IPS-18c (cell line): ENCODE data around the gene ZP1.

Experiments used
- H3K4me3 ChIP-seq: 2 replicates; pipeline ENCODE4 v1.7.0; 2013; ENCODE audit warnings: low read depth, mild to moderate bottlenecking, low read length, moderate library complexity; ENCODE audit not compliant: insufficient read depth
- H3K9me3 ChIP-seq: one replicate; pipeline ENCODE4 v1.6.1; 2013; ENCODE audit warnings: mild to moderate bottlenecking, low read length, moderate library complexity; ENCODE audit not compliant: control insufficient read depth, insufficient read depth

Gene ZP1

DNA sequence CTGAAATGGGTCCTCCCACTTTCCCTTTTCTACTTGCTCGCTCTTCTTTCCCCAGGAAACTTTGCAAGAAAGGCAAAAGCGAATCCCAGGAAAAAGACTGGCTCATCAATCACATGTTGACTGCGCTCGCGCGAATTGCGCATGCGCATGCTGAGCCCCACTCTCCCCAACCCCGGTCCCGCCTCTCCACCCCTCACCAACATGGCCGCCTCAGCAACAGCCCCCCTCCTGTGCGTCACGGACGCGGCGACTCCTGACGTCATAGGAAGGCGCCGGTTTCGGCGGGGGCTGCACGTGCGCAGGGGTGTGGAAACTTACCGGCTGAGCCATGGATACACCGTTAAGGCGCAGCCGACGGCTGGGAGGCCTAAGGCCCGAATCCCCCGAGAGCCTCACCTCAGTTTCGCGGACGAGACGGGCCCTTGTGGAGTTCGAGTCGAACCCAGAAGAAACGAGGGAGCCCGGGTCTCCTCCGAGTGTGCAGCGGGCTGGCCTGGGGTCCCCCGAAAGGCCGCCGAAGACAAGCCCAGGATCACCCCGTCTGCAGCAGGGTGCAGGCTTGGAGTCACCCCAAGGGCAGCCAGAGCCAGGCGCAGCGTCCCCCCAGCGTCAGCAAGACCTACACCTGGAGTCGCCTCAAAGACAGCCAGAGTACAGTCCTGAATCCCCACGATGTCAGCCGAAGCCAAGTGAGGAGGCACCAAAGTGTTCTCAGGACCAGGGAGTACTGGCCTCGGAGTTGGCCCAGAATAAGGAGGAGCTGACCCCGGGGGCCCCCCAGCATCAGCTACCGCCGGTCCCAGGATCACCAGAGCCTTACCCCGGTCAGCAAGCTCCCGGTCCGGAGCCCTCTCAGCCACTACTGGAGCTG is 25.3 kb upstream of the ZP1 start, which contains the start of gene CCDC86:
Gene CCDC86, plus strand, starts transcription at position 317 of the 871 bp plus-strand sequence. Its CDS starts 12 bp downstream, at position 329.
- H3K4me3 ChIP-seq: peak within 1 kb of the TSS; percentile 89
- peaks cover 2% of the 10 kb centered on the region for H3K9me3 ChIP-seq

DNA sequence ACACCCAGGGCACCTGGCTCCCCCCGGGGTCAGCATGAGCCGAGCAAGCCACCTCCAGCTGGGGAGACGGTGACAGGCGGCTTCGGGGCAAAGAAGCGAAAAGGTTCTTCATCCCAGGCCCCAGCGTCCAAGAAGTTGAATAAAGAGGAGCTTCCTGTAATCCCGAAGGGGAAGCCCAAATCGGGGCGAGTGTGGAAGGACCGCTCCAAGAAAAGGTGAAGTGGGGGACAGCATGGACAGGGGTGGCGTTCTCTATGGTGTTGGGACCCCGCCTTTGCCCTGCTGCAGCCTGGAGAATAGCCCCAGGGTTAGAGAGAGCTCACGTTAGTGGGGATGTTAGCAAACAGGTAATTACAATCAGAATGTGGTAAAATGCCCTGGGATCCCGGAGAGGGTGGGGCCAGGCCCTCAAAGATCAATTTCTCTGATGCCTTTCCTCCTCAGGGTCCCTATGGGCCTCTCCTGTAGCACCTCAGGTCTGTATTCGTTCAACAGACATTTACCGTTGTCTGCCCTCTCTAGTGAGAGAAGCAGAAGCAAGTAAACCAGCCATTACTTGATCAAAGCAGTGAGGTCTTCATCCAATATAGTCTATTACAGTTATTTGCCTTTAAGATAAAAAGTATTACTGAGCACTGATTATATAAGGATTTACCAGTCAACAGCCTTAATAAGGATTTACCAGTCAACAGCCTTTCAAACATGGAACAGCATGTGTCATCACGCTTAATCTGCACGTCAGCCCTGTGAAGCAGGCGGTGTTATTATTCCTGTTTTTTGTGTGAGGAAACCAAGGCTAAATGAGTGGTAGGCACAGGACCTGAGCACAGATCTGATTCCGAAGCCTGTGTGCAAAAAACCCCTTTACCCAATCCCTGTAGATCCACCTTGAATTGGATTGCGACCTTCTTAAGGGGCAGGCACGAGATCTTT is 24.4 kb upstream of the ZP1 start:
- peak overlapping the region; percentile 89 for H3K4me3 ChIP-seq

DNA sequence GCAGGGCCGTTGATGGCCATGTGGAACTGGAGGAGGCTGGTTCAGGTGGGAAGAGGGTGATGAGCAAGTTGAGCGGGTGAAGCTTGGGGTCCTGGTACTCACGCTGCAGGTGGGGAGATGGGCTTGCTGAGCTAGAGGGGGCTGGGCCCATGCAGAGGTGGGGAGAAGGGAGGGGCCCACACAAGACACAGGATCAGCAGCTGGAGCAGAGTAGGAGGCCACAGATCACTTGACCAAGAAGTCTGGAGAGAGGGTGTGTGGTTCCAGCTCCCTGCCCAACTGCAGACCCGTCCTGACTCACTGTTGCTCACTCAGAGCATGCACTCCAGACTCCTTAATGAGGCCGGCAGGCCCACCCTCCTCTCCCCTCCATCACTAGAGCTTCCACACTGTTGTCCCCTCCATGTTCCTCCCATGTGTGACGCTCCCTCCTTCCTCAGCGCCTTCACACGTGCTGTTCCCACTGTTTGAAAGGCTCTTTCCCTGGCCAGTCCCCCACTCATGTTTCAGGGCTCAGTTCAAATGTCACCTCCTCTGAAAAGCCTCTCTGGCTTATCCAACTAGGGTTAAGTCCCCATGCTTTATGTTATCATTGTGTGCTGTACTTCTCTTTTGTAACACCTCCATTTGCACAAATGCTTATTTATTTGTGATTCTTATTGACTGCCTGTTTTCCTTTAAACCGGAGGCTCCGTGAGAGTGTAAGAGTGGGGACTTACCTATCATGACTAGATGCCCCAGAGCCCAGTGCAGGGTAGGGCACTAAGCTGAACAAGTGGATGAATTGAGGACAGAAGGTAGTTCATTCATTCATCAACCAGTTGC is 23.1 kb upstream of the ZP1 start:
- H3K4me3 ChIP-seq: no peak overlapping the region
- no peaks in the 10 kb centered on the region for H3K9me3 ChIP-seq

More for the DNA sequence above, 24.4 kb upstream of the ZP1 start:
- no peaks in the 10 kb centered on the region for H3K9me3 ChIP-seq

DNA sequence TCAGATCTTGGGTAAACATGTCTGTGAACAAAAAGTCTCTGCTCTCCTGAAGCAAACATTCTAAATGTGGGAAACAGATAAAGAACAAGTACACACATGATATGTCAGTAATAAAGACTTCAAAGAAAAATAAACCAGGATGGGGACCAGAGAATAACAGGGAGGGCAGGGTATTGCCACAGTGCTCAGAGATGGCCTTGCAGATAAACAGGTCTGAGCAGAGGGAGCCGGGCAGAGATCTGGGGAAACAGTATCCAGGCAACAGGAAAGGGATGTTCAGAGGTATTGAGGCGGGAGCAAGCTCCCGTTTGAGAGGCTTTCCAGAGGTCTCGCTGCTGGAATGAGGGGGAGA is 22.5 kb upstream of the ZP1 start:
- no peaks in the 10 kb centered on the region for H3K9me3 ChIP-seq
- no peak overlapping the region for H3K4me3 ChIP-seq

DNA sequence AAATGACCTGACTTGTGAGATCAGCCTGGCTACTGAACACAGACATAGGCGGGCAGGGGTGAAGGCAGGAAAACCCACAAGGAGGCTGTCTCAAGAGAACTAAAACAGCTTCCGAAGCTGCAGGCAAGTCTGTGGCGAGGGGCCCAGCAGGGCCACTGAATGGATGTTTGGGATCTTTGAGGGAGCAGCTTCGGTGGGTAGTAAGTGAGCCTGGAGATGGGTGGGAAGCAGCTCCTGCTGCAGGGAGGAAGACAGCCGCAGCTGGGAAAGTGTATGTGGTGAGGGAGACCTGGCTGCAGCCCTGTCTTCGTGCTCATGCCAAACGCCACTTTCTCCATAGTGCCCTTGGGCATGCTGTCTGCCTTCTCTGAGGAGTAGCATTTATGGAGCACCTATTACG is 22.0 kb upstream of the ZP1 start:
- no peak overlapping the region for H3K4me3 ChIP-seq

DNA sequence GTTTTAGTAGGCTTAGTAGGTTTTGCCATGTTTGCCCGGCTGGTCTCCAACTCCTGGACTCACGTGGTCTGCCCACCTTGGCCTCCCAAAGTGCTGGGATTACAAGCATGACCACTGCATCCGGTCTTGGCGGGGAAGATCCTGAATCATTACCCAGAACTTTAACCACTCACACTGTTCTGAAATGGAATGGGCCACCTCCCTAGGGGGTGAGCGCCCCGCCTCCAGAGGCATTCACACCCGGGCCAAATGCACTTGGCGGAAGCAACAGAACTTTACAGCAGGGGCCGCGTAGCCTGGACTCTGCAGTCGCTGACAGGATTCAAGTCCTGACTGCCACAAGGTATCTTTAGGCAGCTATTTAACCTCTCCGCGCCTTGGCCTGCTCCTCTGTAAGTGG is 20.1 kb upstream of the ZP1 start:
- Histone ChIP-seq H3K4me3 (no peak overlapping the region), H3K9me3 (no peaks in the 10 kb centered on the region)

More for the DNA sequence above, 22.0 kb upstream of the ZP1 start:
- no peaks in the 10 kb centered on the region for H3K9me3 ChIP-seq

DNA sequence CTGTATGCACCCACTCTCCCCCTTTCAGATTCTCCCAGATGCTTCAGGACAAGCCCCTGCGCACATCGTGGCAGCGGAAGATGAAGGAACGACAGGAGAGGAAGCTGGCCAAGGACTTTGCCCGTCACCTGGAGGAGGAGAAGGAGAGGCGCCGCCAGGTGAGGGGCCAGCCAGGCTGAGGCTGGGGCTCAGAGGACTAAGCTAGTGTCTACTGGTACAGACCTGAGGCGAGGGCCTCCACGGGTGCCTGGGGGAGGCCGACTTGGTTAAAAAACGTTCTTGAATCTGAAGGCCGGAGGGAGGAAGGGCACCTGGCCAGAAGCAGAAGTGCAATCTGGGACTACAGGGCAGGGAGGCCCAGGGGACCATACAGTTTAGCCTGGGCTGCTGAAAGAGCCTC is 19.4 kb upstream of the ZP1 start:
- no peak overlapping the region for H3K4me3 ChIP-seq
- peaks cover 3% of the 10 kb centered on the region for H3K9me3 ChIP-seq

DNA sequence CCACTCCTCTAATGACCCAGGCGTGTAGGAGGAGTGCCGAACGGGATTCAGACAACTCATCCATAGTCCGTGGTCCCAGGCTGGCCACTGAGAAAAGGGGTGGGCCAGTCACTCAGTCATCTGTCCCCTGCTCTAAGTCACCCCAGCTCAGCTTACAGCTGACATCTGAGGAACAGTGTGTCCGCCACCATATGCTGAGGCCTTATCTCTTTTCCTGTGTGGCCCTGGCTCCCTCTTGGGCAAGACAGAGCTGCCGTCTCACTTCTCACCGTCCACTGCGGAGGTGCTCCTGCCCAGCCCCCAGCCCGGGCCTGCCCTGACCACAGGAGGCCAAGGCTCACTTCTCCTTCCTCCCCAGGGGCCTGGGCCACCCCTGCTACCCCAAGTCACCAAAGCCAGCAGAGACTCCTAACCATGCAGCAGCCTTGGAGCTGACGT is 18.6 kb upstream of the ZP1 start:
- Histone ChIP-seq H3K9me3 (peaks cover 3% of the 10 kb centered on the region), H3K4me3 (no peak overlapping the region)

DNA sequence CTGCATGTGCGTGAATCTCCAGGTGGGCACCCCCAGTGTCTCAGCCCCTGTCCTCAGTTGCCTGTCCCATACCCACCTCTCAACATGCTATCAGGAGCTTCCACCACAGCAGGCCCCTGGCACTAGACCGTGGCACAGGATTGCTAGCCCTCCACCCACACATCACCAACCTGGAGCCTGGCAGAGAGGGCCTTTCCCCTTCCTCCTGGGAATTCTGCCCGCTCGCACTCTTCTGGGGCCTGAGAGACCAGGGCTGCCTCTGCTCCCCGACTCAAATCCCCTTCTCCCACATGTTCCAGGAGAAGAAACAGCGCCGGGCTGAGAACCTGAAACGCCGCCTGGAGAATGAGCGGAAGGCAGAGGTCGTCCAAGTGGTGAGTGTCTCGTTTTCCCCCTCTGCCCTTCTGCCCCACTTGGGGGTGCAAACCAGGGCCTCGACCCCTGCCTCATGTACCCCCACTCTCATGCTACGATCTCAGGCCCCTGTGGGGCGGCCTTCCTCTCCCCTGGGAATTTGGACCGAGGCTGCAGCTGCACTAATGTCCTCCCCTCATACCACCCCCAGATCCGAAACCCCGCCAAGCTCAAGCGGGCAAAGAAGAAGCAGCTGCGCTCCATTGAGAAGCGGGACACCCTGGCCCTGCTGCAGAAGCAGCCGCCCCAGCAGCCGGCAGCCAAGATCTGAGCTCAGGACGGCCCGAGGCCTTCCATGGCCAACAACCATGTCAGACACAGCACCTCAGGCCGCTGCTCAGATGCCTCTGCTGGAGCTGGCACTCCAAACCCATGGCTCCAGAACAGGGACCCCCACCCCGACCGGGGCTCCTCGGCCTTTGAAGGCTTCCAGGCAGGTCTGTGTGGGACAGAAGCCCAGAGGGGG is 17.5 kb upstream of the ZP1 start:
- no peak overlapping the region for H3K4me3 ChIP-seq
- peaks cover 3% of the 10 kb centered on the region for H3K9me3 ChIP-seq

DNA sequence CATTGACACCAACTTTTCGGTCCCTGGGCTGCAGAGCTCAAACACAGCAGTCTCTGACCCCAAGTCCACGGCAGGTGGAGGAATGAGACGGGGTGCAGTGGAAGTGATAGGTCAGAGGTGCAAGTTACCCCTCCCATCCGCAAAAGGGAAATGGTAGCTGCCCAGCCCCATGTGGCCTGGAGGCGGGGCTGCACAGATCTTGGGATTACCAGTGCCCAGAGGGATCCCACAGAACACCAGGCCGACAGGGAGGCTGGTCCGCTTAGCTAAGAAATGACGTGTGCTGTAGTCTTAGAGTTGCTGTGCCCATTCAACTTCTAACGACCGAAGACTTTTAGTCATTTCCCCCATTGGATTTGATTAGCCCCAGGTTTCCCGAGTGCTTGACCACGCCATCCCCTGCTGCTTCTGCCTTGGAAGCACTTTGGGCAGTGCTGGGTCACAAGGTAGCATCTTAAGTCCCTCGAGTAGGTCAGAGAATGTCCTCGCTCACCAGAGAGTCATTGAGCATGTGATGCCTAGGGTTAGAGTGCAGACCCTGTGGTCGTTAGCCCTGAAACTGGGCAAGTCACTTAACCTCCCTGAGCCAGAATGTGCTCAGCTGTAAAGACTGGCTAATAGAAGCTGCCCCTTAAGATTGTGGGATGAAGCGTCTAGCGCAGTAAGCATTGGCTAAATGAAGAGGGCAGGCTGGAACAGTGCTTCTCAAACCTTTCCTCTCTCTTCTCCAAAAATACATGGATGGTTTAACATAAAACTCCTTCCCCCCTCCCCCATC is 15.8 kb upstream of the ZP1 start:
- Histone ChIP-seq H3K9me3 (peaks cover 3% of the 10 kb centered on the region), H3K4me3 (no peak overlapping the region; the same call in 1 of the 2 replicates)

DNA sequence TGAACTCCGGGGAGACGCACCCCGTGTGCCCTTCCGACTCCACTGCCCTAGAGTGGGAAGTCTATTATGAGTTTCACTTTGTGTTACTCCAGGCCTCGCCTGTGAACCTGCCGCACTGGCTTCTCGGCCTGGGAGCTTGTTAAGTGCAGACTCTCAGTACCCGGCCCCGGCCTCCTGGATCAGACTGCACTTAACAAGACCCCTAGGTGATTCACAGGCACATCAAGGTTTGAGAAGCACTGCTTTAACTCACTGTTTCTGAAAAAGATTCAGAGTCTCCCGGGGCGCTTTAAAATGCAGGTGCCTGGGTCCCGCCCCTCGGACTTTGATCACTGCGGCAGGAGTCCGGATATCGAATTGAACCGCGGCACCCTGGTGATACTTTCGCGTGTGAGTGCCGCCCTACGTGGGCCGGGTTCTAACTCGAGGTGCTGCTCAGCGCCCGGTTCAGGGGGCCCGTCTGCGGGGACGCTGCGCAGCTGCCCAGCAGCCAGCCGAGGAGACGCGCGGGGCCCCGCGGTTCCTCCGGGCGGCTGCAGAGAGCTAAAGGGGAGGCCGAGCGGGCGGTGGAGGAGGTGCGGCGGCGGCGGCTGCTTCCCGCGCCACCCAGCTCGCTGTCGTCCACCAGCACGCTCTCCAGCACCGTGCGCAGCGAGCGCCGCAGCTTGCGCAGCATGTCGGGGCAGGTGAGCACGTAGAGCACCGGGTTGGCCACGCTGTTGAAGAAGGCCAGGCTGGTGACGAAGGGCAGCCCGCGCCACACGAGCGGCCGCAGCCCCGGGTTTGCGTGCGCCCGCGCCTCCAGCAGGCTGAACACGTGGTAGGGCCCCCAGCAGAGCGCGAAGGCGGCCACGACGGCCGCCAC is 15.0 kb upstream of the ZP1 start:
- Histone ChIP-seq H3K4me3 (peak overlapping the region; percentile 28), H3K9me3 (peaks cover 3% of the 10 kb centered on the region)

DNA sequence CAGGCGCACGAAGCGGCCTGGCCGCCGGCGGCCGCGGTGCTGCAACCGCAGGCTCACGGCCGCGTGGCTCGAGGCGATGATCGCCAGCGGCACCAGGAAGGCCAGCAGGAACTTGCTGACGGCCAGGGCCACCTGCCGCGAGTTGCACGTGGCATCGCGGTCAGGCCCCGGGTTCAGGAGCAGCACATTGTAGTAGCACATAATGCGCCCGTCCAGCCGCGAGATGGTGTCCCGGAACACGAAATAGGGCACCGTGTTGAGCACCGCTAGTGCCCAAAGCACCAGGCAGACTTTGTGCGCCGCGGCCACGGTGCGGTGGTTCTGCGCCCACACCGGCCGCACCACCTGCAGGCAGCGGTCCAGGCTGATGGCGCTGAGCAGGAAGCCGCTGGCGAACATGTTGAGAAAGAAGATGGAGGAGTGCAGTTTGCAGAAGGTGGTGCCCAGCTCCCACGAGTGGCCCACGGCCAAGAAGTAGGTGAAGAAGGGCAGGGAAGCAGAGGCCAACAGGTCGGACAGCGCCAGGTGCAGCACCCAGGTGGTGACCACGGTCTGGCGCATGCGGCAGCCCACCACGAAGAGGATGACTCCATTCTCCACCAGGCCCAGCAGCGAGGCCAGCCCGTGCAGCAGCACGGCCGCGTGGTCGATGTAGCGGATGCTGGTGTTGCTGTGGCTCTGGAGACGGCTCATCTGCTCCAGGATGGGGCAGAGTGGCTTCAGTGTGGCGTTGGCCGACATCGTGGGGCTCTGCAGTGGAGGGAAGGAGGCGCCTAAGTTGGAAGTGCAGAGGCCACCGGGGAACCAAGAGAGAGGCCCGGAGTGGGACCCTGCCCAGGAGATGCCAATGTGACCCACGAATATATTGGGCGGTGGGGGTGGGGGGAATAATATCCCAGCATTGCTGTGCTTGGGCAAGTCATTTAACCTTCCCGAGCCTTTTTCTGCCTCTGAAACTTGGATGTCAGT is 14.1 kb upstream of the ZP1 start:
- Histone ChIP-seq H3K4me3 (no peak overlapping the region), H3K9me3 (peaks cover 3% of the 10 kb centered on the region)

DNA sequence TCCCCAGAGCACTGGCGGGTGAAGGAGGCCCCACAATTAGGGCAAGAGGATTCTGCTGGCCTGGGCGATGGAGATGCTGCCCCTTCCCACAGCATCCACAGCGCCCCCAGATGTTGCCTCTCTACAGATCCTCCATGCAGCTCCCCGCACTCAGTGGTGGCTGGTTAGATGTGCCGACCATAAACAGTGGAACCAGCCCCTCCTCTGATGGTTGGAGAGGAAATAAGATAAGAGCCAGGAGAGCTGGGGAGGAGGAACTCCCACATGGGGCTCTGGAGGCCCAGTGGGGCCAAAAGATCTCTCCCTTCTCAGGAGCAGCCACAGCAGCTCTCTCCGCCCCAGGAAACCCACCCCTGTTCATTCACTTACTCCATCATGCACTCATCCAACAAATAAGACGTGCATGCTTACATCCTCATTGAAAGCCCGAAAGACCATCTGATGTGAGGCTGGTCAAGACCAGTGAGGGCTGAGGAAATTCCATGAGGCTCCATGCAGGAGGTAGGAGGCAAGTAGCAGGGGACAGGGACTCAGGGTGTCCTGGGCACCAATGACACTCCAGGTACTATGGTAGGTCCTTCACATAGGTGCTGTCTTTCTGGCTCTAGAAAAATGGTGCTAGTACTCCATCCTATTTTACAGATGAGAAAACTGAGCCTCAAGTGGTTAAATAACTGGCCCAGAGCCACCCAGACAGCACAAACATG is 13.0 kb upstream of the ZP1 start:
- no peak overlapping the region for H3K4me3 ChIP-seq
- peaks cover 3% of the 10 kb centered on the region for H3K9me3 ChIP-seq
